Muscle of leg (tissue), 11 donors: Measurements from ENCODE around the gene MROH7. TPM values are rescaled to one million over a fixed set of nuclear protein-coding genes. Genes with fewer than 3 reads are reported as not detected.

Experiments used
- DNase-seq: peaks from one replicate; pipeline ENCODE4 v3.0.0; 2013
- H3K27ac ChIP-seq: one replicate; pipeline ENCODE4 v1.5.1; 2013; ENCODE audit warnings: mild to moderate bottlenecking, low read length, control low read depth
- H3K27me3 ChIP-seq: one replicate; pipeline ENCODE4 v1.6.1; 2013; ENCODE audit warnings: low read length; ENCODE audit not compliant: control insufficient read depth, insufficient read depth
- H3K36me3 ChIP-seq: one replicate; pipeline ENCODE4 v1.6.1; 2013; ENCODE audit warnings: low read length; ENCODE audit not compliant: control insufficient read depth, insufficient read depth
- H3K4me1 ChIP-seq: one replicate; pipeline ENCODE4 v1.6.1; 2013; ENCODE audit warnings: low read length; ENCODE audit not compliant: control insufficient read depth, insufficient read depth
- H3K4me3 ChIP-seq: one replicate; pipeline ENCODE4 v1.5.1; 2013; ENCODE audit warnings: low read length, control low read depth
- H3K9me3 ChIP-seq: replicated peaks from 2 replicates; pipeline ENCODE4 v1.6.1; 2013; ENCODE audit warnings: low read depth, low read length; ENCODE audit not compliant: control insufficient read depth
- WGBS: methylation state at CpG from one replicate; pipeline ENCODE4 v1.1.5; 2013; ENCODE audit warnings: missing lambda C conversion rate; ENCODE audit not compliant: insufficient coverage; 5-methylcytosine and 5-hydroxymethylcytosine counted together
- polyA plus RNA-seq, 8 donors: library from polyadenylated mRNA; unstranded; fragments of 120-200 nt; gene quantifications; one replicate each; pipeline versions ENCODE4 v1.2.1 to v1.2.3, GENCODE V29; 2013; ENCODE audit warnings: inconsistent platforms in 1 of 8, low replicate concordance in 1 of 8; ENCODE audit not compliant: insufficient read length in 8 of 8, insufficient read depth in 1 of 8
- total RNA-seq: library from RNA; stranded (reverse); fragments of 120-200 nt; gene quantifications from one replicate; pipeline ENCODE4 v1.2.4, GENCODE V29; 2013

MROH7 gene
- total and polyA plus RNA-seq, 9 donors = 1.4 to 9.8 (median 4.0) TPM

DNA sequence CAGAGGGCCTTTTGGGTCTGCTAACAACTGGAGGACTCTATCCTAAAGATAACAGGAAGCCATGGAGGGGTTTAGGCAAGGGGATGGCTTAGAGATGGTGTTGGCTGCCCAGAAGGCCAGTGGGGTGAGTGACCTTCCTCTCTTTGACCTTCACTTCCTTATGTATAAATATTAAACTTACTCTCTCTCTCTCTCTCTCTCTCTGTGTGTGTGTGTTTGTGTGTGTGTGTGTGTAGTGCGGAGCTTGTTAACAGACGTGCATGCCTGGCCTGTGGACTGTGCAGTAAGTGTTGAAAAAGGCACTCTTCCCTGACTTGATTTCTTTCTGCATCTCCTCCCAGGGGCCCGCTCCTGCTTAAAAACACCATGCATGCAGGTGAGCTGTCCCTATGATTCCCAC, 10.0 kb downstream of the MROH7 start:
- Histone ChIP-seq H3K27me3 (no peaks in the 10 kb centered on the region), H3K36me3 (no peaks in the 10 kb centered on the region), H3K9me3 (no peaks in the 10 kb centered on the region), H3K4me3 (no peak overlapping the region), H3K27ac (no peak overlapping the region), H3K4me1 (no peaks in the 10 kb centered on the region)
- DNase-seq = no peak
- no CpG with 5 or more reads among the region's 3 CpGs for WGBS

DNA sequence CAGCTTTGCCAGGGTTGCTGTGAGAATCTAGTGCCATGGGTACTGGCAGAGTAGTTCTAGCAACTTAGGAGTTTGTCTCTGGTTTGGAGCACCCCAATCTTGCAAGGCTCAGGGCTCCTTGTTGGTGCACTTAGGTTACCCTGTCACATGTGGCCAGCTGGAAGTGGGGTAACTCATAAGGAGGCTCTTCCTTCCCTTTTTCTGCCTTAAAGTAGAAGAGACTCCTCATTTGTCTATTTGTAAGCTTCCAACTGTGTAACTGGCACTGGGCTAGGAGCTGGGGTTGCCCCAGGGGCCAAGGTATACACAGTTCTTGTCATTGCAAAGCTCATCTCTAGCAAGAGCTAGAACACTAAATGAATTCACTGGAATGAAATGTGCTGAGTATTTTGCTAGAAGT, 10.6 kb downstream of the MROH7 start:
- no peak overlapping the region for H3K4me3 ChIP-seq
- peak; percentile 16 for DNase-seq
- no peaks in the 10 kb centered on the region for H3K36me3 ChIP-seq
- no peaks in the 10 kb centered on the region for H3K27me3 ChIP-seq
- H3K4me1 ChIP-seq = no peaks in the 10 kb centered on the region
- no peak overlapping the region for H3K27ac ChIP-seq
- no peaks in the 10 kb centered on the region for H3K9me3 ChIP-seq

GRCh38 chr1:54653036-54653435, 11.4 kb downstream of the MROH7 start:
- no peak for DNase-seq
- Histone ChIP-seq H3K4me3 (no peak overlapping the region), H3K4me1 (no peaks in the 10 kb centered on the region), H3K27ac (no peak overlapping the region), H3K9me3 (peaks cover 3% of the 10 kb centered on the region), H3K27me3 (no peaks in the 10 kb centered on the region), H3K36me3 (no peaks in the 10 kb centered on the region)
- 75% methylated on average over 4 of the region's 4 CpGs for WGBS

- no CpG with 5 or more reads among the region's 2 CpGs for WGBS
- H3K27ac ChIP-seq = no peak overlapping the region
- no peaks in the 10 kb centered on the region for H3K36me3 ChIP-seq
- H3K4me1 ChIP-seq = no peaks in the 10 kb centered on the region
- no peaks in the 10 kb centered on the region for H3K27me3 ChIP-seq
- no peak overlapping the region for H3K4me3 ChIP-seq
- no peak for DNase-seq
- H3K9me3 ChIP-seq = peaks cover 8% of the 10 kb centered on the region
Observed at GRCh38 chr1:54658164-54658913, 16.8 kb downstream of the MROH7 start.

DNA sequence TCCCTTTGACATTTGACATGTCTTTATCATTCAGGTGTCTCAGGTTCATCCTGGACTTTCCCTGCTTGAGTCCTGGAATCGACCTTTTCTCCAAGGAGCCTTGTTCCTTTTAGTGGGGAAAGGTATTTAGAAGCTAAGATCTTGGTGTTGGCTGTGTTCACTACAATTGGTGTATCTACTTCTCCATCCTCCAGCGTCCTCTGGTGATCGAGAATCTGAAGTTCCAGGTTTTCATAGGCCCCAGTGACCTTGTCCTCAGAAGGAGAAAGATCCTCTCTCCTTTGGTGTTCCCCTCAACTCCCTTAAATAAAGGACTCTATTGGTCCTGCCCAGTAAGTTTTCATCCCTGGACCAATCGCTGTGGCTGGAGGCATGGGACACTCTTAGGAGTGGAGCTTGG, 22.1 kb downstream of the MROH7 start:
- no peak overlapping the region for H3K4me3 ChIP-seq
- no peak for DNase-seq
- H3K4me1 ChIP-seq = no peaks in the 10 kb centered on the region
- H3K27me3 ChIP-seq = no peaks in the 10 kb centered on the region
- H3K27ac ChIP-seq = no peak overlapping the region
- WGBS = 82% methylated on average over 2 of the region's 4 CpGs
- H3K9me3 ChIP-seq = no peaks in the 10 kb centered on the region
- no peaks in the 10 kb centered on the region for H3K36me3 ChIP-seq

GRCh38 chr1:54664364-54664763, 22.8 kb downstream of the MROH7 start:
- Histone ChIP-seq H3K36me3 (no peaks in the 10 kb centered on the region), H3K4me1 (no peaks in the 10 kb centered on the region), H3K27ac (no peak overlapping the region), H3K4me3 (no peak overlapping the region), H3K27me3 (no peaks in the 10 kb centered on the region), H3K9me3 (no peaks in the 10 kb centered on the region)
- no peak for DNase-seq
- 89% methylated on average over 4 of the region's 4 CpGs for WGBS

DNA sequence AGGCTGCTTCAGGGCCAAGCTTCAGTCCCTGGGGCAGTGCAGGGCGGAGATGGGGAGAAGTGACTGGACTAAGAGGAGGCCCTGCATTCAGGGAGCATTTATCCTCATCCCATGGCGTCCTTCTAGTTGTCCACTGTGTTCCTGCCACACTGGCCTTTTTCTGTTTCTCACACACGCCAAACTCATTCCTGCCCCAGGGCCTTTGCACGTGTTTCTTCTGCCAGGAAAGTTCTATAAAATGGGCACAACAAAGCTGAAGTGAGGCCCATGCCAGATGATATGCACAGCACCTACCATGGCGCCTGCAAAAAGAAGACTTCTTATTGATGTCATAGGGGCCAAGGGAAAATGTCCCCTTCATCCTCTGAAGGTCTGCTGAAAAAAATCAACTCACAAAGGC, 24.3 kb downstream of the MROH7 start:
- DNase-seq = no peak
- Histone ChIP-seq H3K27me3 (no peaks in the 10 kb centered on the region), H3K36me3 (no peaks in the 10 kb centered on the region), H3K9me3 (no peaks in the 10 kb centered on the region), H3K4me3 (no peak overlapping the region), H3K27ac (no peak overlapping the region), H3K4me1 (no peaks in the 10 kb centered on the region)
- WGBS = 100% methylated on average over 2 of the region's 5 CpGs

DNA sequence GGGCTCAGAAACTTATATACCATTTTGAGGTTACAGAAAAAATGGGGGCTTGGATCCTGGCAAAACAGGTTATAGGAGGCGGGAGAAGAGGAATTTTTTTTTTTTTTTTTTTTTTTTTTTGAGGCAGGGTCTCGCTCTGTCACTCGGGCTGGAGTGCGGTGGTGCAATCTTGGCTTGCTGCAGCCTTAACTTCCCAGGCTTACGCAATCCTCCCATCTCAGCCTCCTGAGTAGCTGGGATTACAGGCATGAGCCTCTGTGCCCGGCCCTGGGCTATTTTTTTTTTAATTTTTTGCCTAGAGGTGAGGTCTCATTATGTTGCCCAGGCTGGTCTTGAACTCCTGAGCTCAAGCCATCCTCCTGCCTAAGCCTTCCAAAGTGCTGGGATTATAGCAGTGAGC, 24.7 kb downstream of the MROH7 start:
- Histone ChIP-seq H3K9me3 (no peaks in the 10 kb centered on the region), H3K4me1 (no peaks in the 10 kb centered on the region), H3K27ac (no peak overlapping the region), H3K36me3 (no peaks in the 10 kb centered on the region), H3K27me3 (no peaks in the 10 kb centered on the region), H3K4me3 (no peak overlapping the region)
- DNase-seq = no peak
- no CpG with 5 or more reads among the region's 6 CpGs for WGBS

DNA sequence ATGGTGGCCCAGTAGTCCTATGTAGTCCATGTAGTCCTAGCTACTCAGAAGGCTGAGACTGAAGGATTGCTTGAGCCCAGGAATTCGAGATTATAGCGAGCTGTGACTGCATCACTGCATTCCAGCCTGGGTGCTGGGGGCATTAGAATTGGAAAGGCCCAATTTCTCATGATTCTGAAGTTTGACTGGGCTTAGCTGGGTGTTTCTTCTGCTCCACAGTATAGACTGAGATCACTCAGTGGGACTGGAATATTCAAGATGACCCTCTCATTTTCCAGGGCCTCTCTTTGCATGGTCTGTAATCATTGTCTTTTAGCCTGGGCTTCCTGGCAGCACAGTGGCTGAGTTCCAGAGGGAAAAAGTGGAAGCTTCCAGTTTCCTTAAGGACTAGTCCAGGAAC, 26.2 kb downstream of the MROH7 start:
- H3K9me3 ChIP-seq = no peaks in the 10 kb centered on the region
- 70% methylated on average over 2 of the region's 2 CpGs for WGBS

DNA sequence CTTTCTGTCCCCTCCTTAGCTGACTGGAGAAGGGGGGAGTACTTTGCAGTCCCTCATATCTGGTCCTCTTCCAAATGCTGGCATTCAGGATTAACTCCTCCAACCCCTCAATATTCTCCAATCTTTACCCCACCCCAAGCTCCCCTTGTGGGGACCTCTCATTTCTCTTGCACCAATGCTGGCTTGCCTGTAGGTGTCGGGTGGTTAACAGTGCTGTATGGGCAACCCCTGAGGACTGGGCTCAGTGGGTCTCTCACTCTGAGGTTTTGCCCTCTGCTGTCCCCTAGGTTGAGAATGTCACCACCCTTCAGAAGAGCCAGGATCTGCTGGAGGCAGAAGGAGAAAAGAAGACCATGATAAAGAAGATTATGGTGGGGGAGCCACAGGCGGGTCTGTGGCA, 27.0 kb downstream of the MROH7 start:
- H3K27me3 ChIP-seq = no peaks in the 10 kb centered on the region
- H3K4me1 ChIP-seq = no peaks in the 10 kb centered on the region
- no peak overlapping the region for H3K27ac ChIP-seq
- no peak for DNase-seq
- no peak overlapping the region for H3K4me3 ChIP-seq
- no peaks in the 10 kb centered on the region for H3K36me3 ChIP-seq
- no peaks in the 10 kb centered on the region for H3K9me3 ChIP-seq
- 94% methylated on average over 2 of the region's 2 CpGs for WGBS

More for the DNA sequence above, 26.2 kb downstream of the MROH7 start:
- Histone ChIP-seq H3K4me3 (no peak overlapping the region), H3K36me3 (no peaks in the 10 kb centered on the region), H3K27me3 (no peaks in the 10 kb centered on the region), H3K4me1 (no peaks in the 10 kb centered on the region), H3K27ac (no peak overlapping the region)
- no peak for DNase-seq
